ENCODE data around the gene CISTR. TPM values are rescaled to one million over a fixed set of nuclear protein-coding genes. Genes with fewer than 3 reads are reported as not detected.

The CISTR gene
- total RNA-seq, 4 donors from 2014 or later, result not detected

GRCh38 chr12:53746592-53747092 lies 5.1 kb downstream of the CISTR start:
- DNase-seq, result peak; percentile 46
- peaks cover 0 to 93% (median 7%) of the 10 kb centered on the region in 4 donors for H3K27me3 ChIP-seq
- H3K4me1 ChIP-seq, result peaks cover 9 to 25% (median 13%) of the 10 kb centered on the region in 3 donors
- WGBS, 2 donors, result 0 to 3% methylated on average over 5 to 14 of the region's 20 CpGs
- no peaks in the 10 kb centered on the region for H3K36me3 ChIP-seq
- intact Hi-C loops (cut with DNase I), result loop anchor here (5.0 kb wide), 1 partner anchor 44 kb away; no protein-coding TSS in a partner anchor
- no peak overlapping the region for H3K27ac ChIP-seq
- no peak overlapping the region for H3K4me3 ChIP-seq
- TF ChIP-seq POLR2A (IDR thresholded peaks at IDR 0.05), result no peak
- TF ChIP-seq CTCF (IDR thresholded peaks at IDR 0.05), result peak; percentile 99 to 100 (median 100)
- H3K9me3 ChIP-seq, result no peaks in the 10 kb centered on the region

GRCh38 chr12:53744751-53745150 lies 7.0 kb downstream of the CISTR start:
- Histone ChIP-seq H3K27ac (no peak overlapping the region), H3K9me3 (no peaks in the 10 kb centered on the region), H3K4me3 (no peak overlapping the region), H3K36me3 (no peaks in the 10 kb centered on the region), H3K4me1 (peaks cover 0 to 16% (median 8%) of the 10 kb centered on the region in 3 donors), H3K27me3 (peaks cover 0 to 93% (median 9%) of the 10 kb centered on the region in 4 donors)
- WGBS, 2 donors, result 69 to 70% methylated on average over 6 of the region's 6 CpGs
- intact Hi-C loops (cut with DNase I), result loop anchor here (5.0 kb wide), 1 partner anchor 42 kb away; no protein-coding TSS in a partner anchor
- DNase-seq, result no peak
- TF ChIP-seq POLR2A (IDR thresholded peaks at IDR 0.05) (no peak), CTCF (IDR thresholded peaks at IDR 0.05) (no peak)

GRCh38 chr12:53744130-53744441 lies 7.7 kb downstream of the CISTR start:
- Histone ChIP-seq H3K4me1 (peaks cover 0 to 23% (median 15%) of the 10 kb centered on the region in 3 donors), H3K27me3 (peaks cover 0 to 93% (median 14%) of the 10 kb centered on the region in 4 donors), H3K4me3 (no peak overlapping the region), H3K9me3 (no peaks in the 10 kb centered on the region), H3K27ac (no peak overlapping the region), H3K36me3 (no peaks in the 10 kb centered on the region)
- TF ChIP-seq CTCF (IDR thresholded peaks at IDR 0.05) (no peak), POLR2A (IDR thresholded peaks at IDR 0.05) (no peak)
- WGBS, 2 donors, result 78 to 100% methylated on average over 1 of the region's 1 CpG
- intact Hi-C loops (cut with DNase I), result no loop called here
- DNase-seq, result no peak

- H3K27ac ChIP-seq, result no peak overlapping the region
- peak overlapping the region in 2 of 4 donors; percentile 17 to 54 for H3K4me3 ChIP-seq
- DNase-seq, result no peak
- no peaks in the 10 kb centered on the region for H3K36me3 ChIP-seq
- intact Hi-C loops (cut with DNase I), result no loop called here
- peaks cover 0 to 29% (median 19%) of the 10 kb centered on the region in 3 donors for H3K4me1 ChIP-seq
- H3K9me3 ChIP-seq, result no peaks in the 10 kb centered on the region
- peaks cover 0 to 93% (median 17%) of the 10 kb centered on the region in 4 donors for H3K27me3 ChIP-seq
- WGBS, 2 donors, result 16 to 20% methylated on average over 15 of the region's 16 CpGs
- peak; percentile 78 to 99 (median 90) for TF ChIP-seq CTCF (IDR thresholded peaks at IDR 0.05)
- TF ChIP-seq POLR2A (IDR thresholded peaks at IDR 0.05), result no peak
Observed at GRCh38 chr12:53743266-53744129, 8.3 kb downstream of the CISTR start.

- Histone ChIP-seq H3K4me1 (peaks cover 0 to 28% (median 20%) of the 10 kb centered on the region in 3 donors), H3K27ac (no peak overlapping the region), H3K4me3 (peak overlapping the region in 2 of 4 donors; percentile 22 to 54), H3K9me3 (no peaks in the 10 kb centered on the region), H3K36me3 (no peaks in the 10 kb centered on the region), H3K27me3 (peaks cover 0 to 98% (median 16%) of the 10 kb centered on the region in 4 donors)
- WGBS, 2 donors, result 42 to 80% methylated on average over 3 of the region's 3 CpGs
- no peak for TF ChIP-seq POLR2A (IDR thresholded peaks at IDR 0.05)
- TF ChIP-seq CTCF (IDR thresholded peaks at IDR 0.05), result no peak
- intact Hi-C loops (cut with DNase I), result no loop called here
- no peak for DNase-seq
Observed at GRCh38 chr12:53740130-53740491, 11.7 kb downstream of the CISTR start.
